HUES64 (cell line): ENCODE data around the gene KLHL29.

ENCODE experiments used
- H3K27ac ChIP-seq: 2 replicates; pipeline ENCODE4 v1.7.0; 2013; ENCODE audit warnings: low read depth, low read length, inconsistent platforms
- H3K27me3 ChIP-seq: 2 replicates; pipeline ENCODE4 v1.6.1; 2013; ENCODE audit warnings: mild to moderate bottlenecking, low read length; ENCODE audit not compliant: insufficient read depth
- H3K36me3 ChIP-seq: 2 replicates; pipeline ENCODE4 v1.6.1; 2013; ENCODE audit warnings: mild to moderate bottlenecking, low read length; ENCODE audit not compliant: insufficient read depth
- H3K4me1 ChIP-seq: 2 replicates; pipeline ENCODE4 v1.6.1; 2013; ENCODE audit warnings: mild to moderate bottlenecking, low read length, moderate library complexity; ENCODE audit not compliant: insufficient read depth
- H3K4me3 ChIP-seq: 2 replicates; pipeline ENCODE4 v1.5.1; 2013; ENCODE audit warnings: mild to moderate bottlenecking, low read length, moderate library complexity
- H3K9ac ChIP-seq: 2 replicates; pipeline ENCODE4 v1.6.1; 2013; ENCODE audit warnings: mild to moderate bottlenecking, low read depth, low read length
- H3K9me3 ChIP-seq: 2 replicates; pipeline ENCODE4 v1.6.1; 2013; ENCODE audit warnings: low read depth, low read length; ENCODE audit not compliant: insufficient read depth
- WGBS: fragments of 150-250, 120-280 bp; methylation state at CpG from one replicate; pipeline ENCODE4 v1.1.7; 2013; ENCODE audit warnings: missing lambda C conversion rate; 5-methylcytosine and 5-hydroxymethylcytosine counted together

Gene KLHL29

GRCh38 chr2:23673082-23673481 lies 288.1 kb downstream of the KLHL29 start:
- no peak overlapping the region for H3K9ac ChIP-seq
- no peaks in the 10 kb centered on the region for H3K36me3 ChIP-seq
- no peak overlapping the region for H3K27ac ChIP-seq
- H3K4me3 ChIP-seq = no peak overlapping the region
- H3K9me3 ChIP-seq = no peaks in the 10 kb centered on the region
- WGBS = 91% methylated on average over 6 of the region's 6 CpGs
- no peaks in the 10 kb centered on the region for H3K27me3 ChIP-seq
- H3K4me1 ChIP-seq = 0 out of 2 replicates have a peak, but pooled peaks cover 2% of the 10 kb centered on the region

GRCh38 chr2:23673830-23674679 lies 289.1 kb downstream of the KLHL29 start:
- H3K27ac ChIP-seq = no peak overlapping the region
- 74% methylated on average over 12 of the region's 12 CpGs for WGBS

GRCh38 chr2:23675506-23675905 lies 290.5 kb downstream of the KLHL29 start:
- Histone ChIP-seq H3K4me3 (no peak overlapping the region), H3K27me3 (no peaks in the 10 kb centered on the region), H3K4me1 (0 out of 2 replicates have a peak, but pooled peaks cover 2% of the 10 kb centered on the region), H3K27ac (no peak overlapping the region), H3K9me3 (0 out of 2 replicates have a peak, but pooled peaks cover 3% of the 10 kb centered on the region), H3K36me3 (no peaks in the 10 kb centered on the region), H3K9ac (no peak overlapping the region)
- WGBS = 95% methylated on average over 7 of the region's 7 CpGs

More at GRCh38 chr2:23673830-23674679, 289.1 kb downstream of the KLHL29 start:
- H3K4me3 ChIP-seq = no peak overlapping the region
- H3K4me1 ChIP-seq = 0 out of 2 replicates have a peak, but pooled peaks cover 2% of the 10 kb centered on the region
- no peaks in the 10 kb centered on the region for H3K36me3 ChIP-seq
- 0 out of 2 replicates have a peak, but pooled peaks cover 2% of the 10 kb centered on the region for H3K9me3 ChIP-seq
- no peaks in the 10 kb centered on the region for H3K27me3 ChIP-seq
- no peak overlapping the region for H3K9ac ChIP-seq

GRCh38 chr2:23677836-23678235 lies 292.9 kb downstream of the KLHL29 start:
- 0 out of 2 replicates have a peak, but pooled peaks cover 2% of the 10 kb centered on the region for H3K4me1 ChIP-seq
- no peak overlapping the region for H3K4me3 ChIP-seq
- 93% methylated on average over 2 of the region's 2 CpGs for WGBS
- no peak overlapping the region for H3K9ac ChIP-seq
- H3K27me3 ChIP-seq = no peaks in the 10 kb centered on the region
- no peak overlapping the region for H3K27ac ChIP-seq
- 0 out of 2 replicates have a peak, but pooled peaks cover 3% of the 10 kb centered on the region for H3K9me3 ChIP-seq
- no peaks in the 10 kb centered on the region for H3K36me3 ChIP-seq

GRCh38 chr2:23679044-23679443 lies 294.1 kb downstream of the KLHL29 start:
- no peak overlapping the region for H3K4me3 ChIP-seq
- no peaks in the 10 kb centered on the region for H3K27me3 ChIP-seq
- H3K9ac ChIP-seq = no peak overlapping the region
- WGBS = 100% methylated on average over 1 of the region's 1 CpG
- 0 out of 2 replicates have a peak, but pooled peaks cover 2% of the 10 kb centered on the region for H3K4me1 ChIP-seq
- no peak overlapping the region for H3K27ac ChIP-seq
- H3K9me3 ChIP-seq = 0 out of 2 replicates have a peak, but pooled peaks cover 3% of the 10 kb centered on the region
- no peaks in the 10 kb centered on the region for H3K36me3 ChIP-seq

GRCh38 chr2:23680951-23681350 lies 296.0 kb downstream of the KLHL29 start:
- no peak overlapping the region for H3K27ac ChIP-seq
- no peaks in the 10 kb centered on the region for H3K36me3 ChIP-seq
- H3K9ac ChIP-seq = no peak overlapping the region
- 0 out of 2 replicates have a peak, but pooled peaks cover 3% of the 10 kb centered on the region for H3K9me3 ChIP-seq
- H3K4me3 ChIP-seq = no peak overlapping the region
- H3K27me3 ChIP-seq = no peaks in the 10 kb centered on the region
- 0 out of 2 replicates have a peak, but pooled peaks cover 6% of the 10 kb centered on the region for H3K4me1 ChIP-seq
- WGBS = 93% methylated on average over 8 of the region's 8 CpGs

- Histone ChIP-seq H3K36me3 (no peaks in the 10 kb centered on the region), H3K9ac (no peak overlapping the region), H3K4me3 (no peak overlapping the region), H3K27ac (no peak overlapping the region), H3K4me1 (0 out of 2 replicates have a peak, but pooled peaks cover 6% of the 10 kb centered on the region), H3K9me3 (0 out of 2 replicates have a peak, but pooled peaks cover 3% of the 10 kb centered on the region), H3K27me3 (no peaks in the 10 kb centered on the region)
- WGBS = 91% methylated on average over 15 of the region's 15 CpGs
These were observed 296.6 kb downstream of the KLHL29 start for GRCh38 chr2:23681356-23682140.

GRCh38 chr2:23682481-23682880 lies 297.5 kb downstream of the KLHL29 start:
- no peak overlapping the region for H3K27ac ChIP-seq
- H3K27me3 ChIP-seq = no peaks in the 10 kb centered on the region
- H3K9ac ChIP-seq = no peak overlapping the region
- H3K36me3 ChIP-seq = no peaks in the 10 kb centered on the region
- 0 out of 2 replicates have a peak, but pooled peaks cover 6% of the 10 kb centered on the region for H3K4me1 ChIP-seq
- H3K4me3 ChIP-seq = no peak overlapping the region
- 0 out of 2 replicates have a peak, but pooled peaks cover 3% of the 10 kb centered on the region for H3K9me3 ChIP-seq
- 92% methylated on average over 11 of the region's 11 CpGs for WGBS

GRCh38 chr2:23683001-23683400 lies 298.0 kb downstream of the KLHL29 start:
- H3K4me1 ChIP-seq = 0 out of 2 replicates have a peak, but pooled peaks cover 6% of the 10 kb centered on the region
- H3K36me3 ChIP-seq = no peaks in the 10 kb centered on the region
- H3K4me3 ChIP-seq = no peak overlapping the region
- 92% methylated on average over 7 of the region's 7 CpGs for WGBS
- H3K27me3 ChIP-seq = no peaks in the 10 kb centered on the region
- no peak overlapping the region for H3K9ac ChIP-seq
- 0 out of 2 replicates have a peak, but pooled peaks cover 3% of the 10 kb centered on the region for H3K9me3 ChIP-seq
- H3K27ac ChIP-seq = no peak overlapping the region

- H3K9me3 ChIP-seq = no peaks in the 10 kb centered on the region
- no peaks in the 10 kb centered on the region for H3K27me3 ChIP-seq
- no peaks in the 10 kb centered on the region for H3K36me3 ChIP-seq
- WGBS = 62% methylated on average over 19 of the region's 19 CpGs
- H3K4me3 ChIP-seq = no peak overlapping the region
- 0 out of 2 replicates have a peak, but pooled peaks cover 6% of the 10 kb centered on the region for H3K4me1 ChIP-seq
- no peak overlapping the region for H3K9ac ChIP-seq
- H3K27ac ChIP-seq = no peak overlapping the region
These were observed 299.6 kb downstream of the KLHL29 start for GRCh38 chr2:23684395-23685176.
